ENCODE data around the gene FMNL2. TPM values are rescaled to one million over a fixed set of nuclear protein-coding genes. Genes with fewer than 3 reads are reported as not detected.
A peak's percentile ranks its signal among the peaks of the same experiment; 100 is the strongest.

FMNL2 gene
- polyA plus RNA-seq, 4 donors, result 7.0 to 23.3 (median 8.7) TPM

- Histone ChIP-seq H3K9me3 (ENCODE audit: control insufficient read depth in 2 of 2, insufficient read depth in 1 of 2, low read depth in 1 of 2, low read length in 1 of 2) (no peaks in the 10 kb centered on the region), H3K27ac (ENCODE audit: low read depth in 1 of 3, low read length in 2 of 3) (no peak overlapping the region), H3K4me3 (ENCODE audit: low read depth in 1 of 3, low read length in 3 of 3) (no peak overlapping the region), H3K27me3 (ENCODE audit: control insufficient read depth in 3 of 3, insufficient read depth in 3 of 3, low read length in 3 of 3) (no peaks in the 10 kb centered on the region), H3K36me3 (ENCODE audit: control insufficient read depth in 3 of 3, insufficient read depth in 2 of 3, low read depth in 1 of 3, low read length in 3 of 3) (no peaks in the 10 kb centered on the region), H3K4me1 (ENCODE audit: control insufficient read depth in 3 of 3, insufficient read depth in 2 of 3, low read depth in 1 of 3, low read length in 2 of 3) (peaks cover 0 to 9% (median 2%) of the 10 kb centered on the region in 3 donors)
- WGBS, 3 donors, result 46 to 59% (median 47%) methylated on average over 2 of the region's 2 CpGs
- no peak for DNase-seq
- FAIRE-seq, result no peak
These were observed 71.3 kb downstream of the FMNL2 start for GRCh38 chr2:152406119-152406835.

- Histone ChIP-seq H3K4me1 (ENCODE audit: control insufficient read depth in 3 of 3, insufficient read depth in 2 of 3, low read depth in 1 of 3, low read length in 2 of 3) (peaks cover 0 to 9% (median 2%) of the 10 kb centered on the region in 3 donors), H3K9me3 (ENCODE audit: control insufficient read depth in 2 of 2, insufficient read depth in 1 of 2, low read depth in 1 of 2, low read length in 1 of 2) (no peaks in the 10 kb centered on the region), H3K4me3 (ENCODE audit: low read depth in 1 of 3, low read length in 3 of 3) (no peak overlapping the region), H3K36me3 (ENCODE audit: control insufficient read depth in 3 of 3, insufficient read depth in 2 of 3, low read depth in 1 of 3, low read length in 3 of 3) (no peaks in the 10 kb centered on the region), H3K27ac (ENCODE audit: low read depth in 1 of 3, low read length in 2 of 3) (no peak overlapping the region), H3K27me3 (ENCODE audit: control insufficient read depth in 3 of 3, insufficient read depth in 3 of 3, low read length in 3 of 3) (no peaks in the 10 kb centered on the region)
- no peak for FAIRE-seq
- WGBS, 3 donors, result 74 to 89% (median 82%) methylated on average over 2 of the region's 2 CpGs
- no peak for DNase-seq
These were observed 71.8 kb downstream of the FMNL2 start for GRCh38 chr2:152406836-152407161.

GRCh38 chr2:152407204-152407721 lies 72.3 kb downstream of the FMNL2 start:
- Histone ChIP-seq H3K27me3 (ENCODE audit: control insufficient read depth in 3 of 3, insufficient read depth in 3 of 3, low read length in 3 of 3) (no peaks in the 10 kb centered on the region), H3K4me1 (ENCODE audit: control insufficient read depth in 3 of 3, insufficient read depth in 2 of 3, low read depth in 1 of 3, low read length in 2 of 3) (peaks cover 0 to 7% (median 0%) of the 10 kb centered on the region in 3 donors), H3K27ac (ENCODE audit: low read depth in 1 of 3, low read length in 2 of 3) (peak overlapping the region in 1 of 3 donors; percentile 64), H3K9me3 (ENCODE audit: control insufficient read depth in 2 of 2, insufficient read depth in 1 of 2, low read depth in 1 of 2, low read length in 1 of 2) (no peaks in the 10 kb centered on the region), H3K4me3 (ENCODE audit: low read depth in 1 of 3, low read length in 3 of 3) (no peak overlapping the region), H3K36me3 (ENCODE audit: control insufficient read depth in 3 of 3, insufficient read depth in 2 of 3, low read depth in 1 of 3, low read length in 3 of 3) (no peaks in the 10 kb centered on the region)
- DNase-seq, result no peak
- no peak for FAIRE-seq
- WGBS, 3 donors, result 52 to 85% (median 59%) methylated on average over 8 of the region's 8 CpGs

DNA sequence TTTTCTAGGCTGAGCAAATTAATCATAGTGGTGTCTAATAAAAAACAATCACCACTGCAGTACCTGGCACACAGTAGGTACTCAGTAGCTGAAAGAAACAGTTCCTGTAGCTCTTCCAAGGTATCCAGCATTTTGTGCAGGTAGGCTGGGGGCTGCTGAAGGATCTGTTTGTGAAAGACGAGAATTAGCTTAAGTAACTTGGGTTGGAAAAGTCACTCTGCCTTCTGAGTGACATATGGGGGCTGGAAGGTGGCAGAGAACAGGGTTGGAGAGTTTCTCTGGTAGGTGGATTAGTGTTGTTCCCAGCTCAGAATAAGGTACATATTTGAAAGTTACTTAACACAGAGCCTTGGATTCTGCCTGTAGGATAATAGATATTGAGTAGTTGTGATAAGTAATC lies 72.8 kb downstream of the FMNL2 start:
- Histone ChIP-seq H3K27me3 (ENCODE audit: control insufficient read depth in 3 of 3, insufficient read depth in 3 of 3, low read length in 3 of 3) (no peaks in the 10 kb centered on the region), H3K4me3 (ENCODE audit: low read depth in 1 of 3, low read length in 3 of 3) (no peak overlapping the region), H3K36me3 (ENCODE audit: control insufficient read depth in 3 of 3, insufficient read depth in 2 of 3, low read depth in 1 of 3, low read length in 3 of 3) (no peaks in the 10 kb centered on the region), H3K9me3 (ENCODE audit: control insufficient read depth in 2 of 2, insufficient read depth in 1 of 2, low read depth in 1 of 2, low read length in 1 of 2) (no peaks in the 10 kb centered on the region), H3K4me1 (ENCODE audit: control insufficient read depth in 3 of 3, insufficient read depth in 2 of 3, low read depth in 1 of 3, low read length in 2 of 3) (peaks cover 0 to 5% (median 0%) of the 10 kb centered on the region in 3 donors), H3K27ac (ENCODE audit: low read depth in 1 of 3, low read length in 2 of 3) (peak overlapping the region in 1 of 3 donors; percentile 64)
- no peak for FAIRE-seq
- 88 to 97% (median 96%) methylated on average over 1 of the region's 1 CpG for WGBS, 3 donors
- no peak for DNase-seq

DNA sequence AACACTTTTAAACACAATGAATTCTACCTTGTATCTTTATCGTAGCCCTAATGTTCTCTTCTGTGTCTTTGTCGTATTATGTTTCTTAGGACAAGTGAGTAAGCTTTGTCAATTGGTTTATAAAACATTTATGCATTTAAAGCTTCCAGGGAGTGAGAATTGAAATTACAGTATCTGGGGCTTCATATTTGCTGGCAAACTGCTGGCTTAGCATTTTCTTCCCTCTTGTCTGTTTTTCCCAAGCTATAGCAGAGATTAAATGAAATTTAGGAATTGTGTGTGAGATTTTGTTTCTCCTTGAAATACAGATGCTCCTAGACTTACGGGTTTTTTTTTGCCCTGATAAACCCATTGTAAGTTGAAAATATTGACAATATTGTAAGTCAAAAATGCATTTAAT lies 73.3 kb downstream of the FMNL2 start:
- FAIRE-seq (no peak), DNase-seq (no peak)
- Histone ChIP-seq H3K27me3 (ENCODE audit: control insufficient read depth in 3 of 3, insufficient read depth in 3 of 3, low read length in 3 of 3) (no peaks in the 10 kb centered on the region), H3K9me3 (ENCODE audit: control insufficient read depth in 2 of 2, insufficient read depth in 1 of 2, low read depth in 1 of 2, low read length in 1 of 2) (no peaks in the 10 kb centered on the region), H3K27ac (ENCODE audit: low read depth in 1 of 3, low read length in 2 of 3) (no peak overlapping the region), H3K4me3 (ENCODE audit: low read depth in 1 of 3, low read length in 3 of 3) (no peak overlapping the region), H3K4me1 (ENCODE audit: control insufficient read depth in 3 of 3, insufficient read depth in 2 of 3, low read depth in 1 of 3, low read length in 2 of 3) (peaks cover 0 to 5% (median 0%) of the 10 kb centered on the region in 3 donors), H3K36me3 (ENCODE audit: control insufficient read depth in 3 of 3, insufficient read depth in 2 of 3, low read depth in 1 of 3, low read length in 3 of 3) (no peaks in the 10 kb centered on the region)
- 93 to 98% (median 95%) methylated on average over 3 of the region's 3 CpGs for WGBS, 3 donors

GRCh38 chr2:152409386-152410164 lies 74.6 kb downstream of the FMNL2 start:
- no peak overlapping the region for H3K4me3 ChIP-seq (ENCODE audit: low read depth in 1 of 3, low read length in 3 of 3)
- H3K36me3 ChIP-seq (ENCODE audit: control insufficient read depth in 3 of 3, insufficient read depth in 2 of 3, low read depth in 1 of 3, low read length in 3 of 3), result no peaks in the 10 kb centered on the region
- no peak overlapping the region for H3K27ac ChIP-seq (ENCODE audit: low read depth in 1 of 3, low read length in 2 of 3)
- peaks cover 0 to 5% (median 0%) of the 10 kb centered on the region in 3 donors for H3K4me1 ChIP-seq (ENCODE audit: control insufficient read depth in 3 of 3, insufficient read depth in 2 of 3, low read depth in 1 of 3, low read length in 2 of 3)
- FAIRE-seq (no peak), DNase-seq (no peak)
- WGBS, 3 donors, result 90 to 93% (median 90%) methylated on average over 6 of the region's 6 CpGs
- H3K27me3 ChIP-seq (ENCODE audit: control insufficient read depth in 3 of 3, insufficient read depth in 3 of 3, low read length in 3 of 3), result no peaks in the 10 kb centered on the region
- H3K9me3 ChIP-seq (ENCODE audit: control insufficient read depth in 2 of 2, insufficient read depth in 1 of 2, low read depth in 1 of 2, low read length in 1 of 2), result no peaks in the 10 kb centered on the region

DNA sequence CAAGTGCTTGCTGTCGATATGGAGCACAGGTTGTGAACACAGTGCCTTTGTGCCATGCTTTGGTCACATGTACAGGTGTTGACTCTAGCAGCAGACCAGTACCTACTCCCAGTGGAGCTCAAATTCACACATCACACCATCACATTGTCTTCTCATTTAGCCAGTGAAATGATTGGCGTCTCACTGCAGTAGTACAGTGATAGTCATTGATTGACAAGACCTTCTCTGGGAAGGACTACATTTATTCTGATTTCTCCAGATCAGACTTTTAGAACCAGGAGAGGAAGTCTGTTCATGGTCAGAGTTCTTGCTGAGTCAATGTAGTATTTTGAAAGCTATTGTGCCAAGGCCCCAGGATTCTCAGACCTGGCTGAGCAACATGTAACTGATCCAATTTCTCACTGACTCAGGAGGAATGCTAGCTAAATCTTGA lies 75.2 kb downstream of the FMNL2 start:
- no peaks in the 10 kb centered on the region for H3K27me3 ChIP-seq (ENCODE audit: control insufficient read depth in 3 of 3, insufficient read depth in 3 of 3, low read length in 3 of 3)
- no peak overlapping the region for H3K4me3 ChIP-seq (ENCODE audit: low read depth in 1 of 3, low read length in 3 of 3)
- H3K36me3 ChIP-seq (ENCODE audit: control insufficient read depth in 3 of 3, insufficient read depth in 2 of 3, low read depth in 1 of 3, low read length in 3 of 3), result no peaks in the 10 kb centered on the region
- H3K27ac ChIP-seq (ENCODE audit: low read depth in 1 of 3, low read length in 2 of 3), result no peak overlapping the region
- FAIRE-seq (no peak), DNase-seq (no peak)
- peaks cover 0 to under 1% (median 0%) of the 10 kb centered on the region in 3 donors for H3K4me1 ChIP-seq (ENCODE audit: control insufficient read depth in 3 of 3, insufficient read depth in 2 of 3, low read depth in 1 of 3, low read length in 2 of 3)
- WGBS, 3 donors, result 78 to 95% (median 93%) methylated on average over 2 of the region's 2 CpGs
- no peaks in the 10 kb centered on the region for H3K9me3 ChIP-seq (ENCODE audit: control insufficient read depth in 2 of 2, insufficient read depth in 1 of 2, low read depth in 1 of 2, low read length in 1 of 2)

DNA sequence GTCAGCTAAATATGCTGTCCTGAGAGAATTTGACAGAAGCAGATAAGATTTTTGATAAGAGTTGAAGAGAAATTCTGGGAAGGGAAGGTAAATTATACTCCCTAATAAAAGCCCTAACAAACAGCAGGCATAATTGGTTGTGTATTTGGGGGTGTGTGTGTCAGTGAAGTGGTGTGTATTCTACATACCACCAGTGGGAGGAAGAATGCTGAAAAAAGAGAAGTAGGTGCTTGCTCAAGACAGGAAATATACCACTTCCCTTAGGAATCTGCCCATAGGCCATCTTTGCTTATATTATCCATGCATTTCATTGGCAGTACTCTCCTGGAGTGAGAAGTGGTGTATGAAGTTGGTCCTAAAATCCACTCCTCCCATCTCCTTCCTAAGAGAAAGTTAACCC lies 76.2 kb downstream of the FMNL2 start:
- FAIRE-seq (no peak), DNase-seq (no peak)
- Histone ChIP-seq H3K9me3 (ENCODE audit: control insufficient read depth in 2 of 2, insufficient read depth in 1 of 2, low read depth in 1 of 2, low read length in 1 of 2) (no peaks in the 10 kb centered on the region), H3K4me1 (ENCODE audit: control insufficient read depth in 3 of 3, insufficient read depth in 2 of 3, low read depth in 1 of 3, low read length in 2 of 3) (peaks cover 0 to 3% (median 0%) of the 10 kb centered on the region in 3 donors), H3K27ac (ENCODE audit: low read depth in 1 of 3, low read length in 2 of 3) (no peak overlapping the region), H3K36me3 (ENCODE audit: control insufficient read depth in 3 of 3, insufficient read depth in 2 of 3, low read depth in 1 of 3, low read length in 3 of 3) (no peaks in the 10 kb centered on the region), H3K4me3 (ENCODE audit: low read depth in 1 of 3, low read length in 3 of 3) (no peak overlapping the region), H3K27me3 (ENCODE audit: control insufficient read depth in 3 of 3, insufficient read depth in 3 of 3, low read length in 3 of 3) (no peaks in the 10 kb centered on the region)
